Adrenal gland (tissue), 5 donors: ENCODE measurements around the gene SYTL3.

Experiments
- POLR2A ChIP-seq, 2 donors: fragments of 450-650 bp; IDR thresholded peaks; one replicate each; pipeline ENCODE4 v1.6.1; 2017; ENCODE audit warnings: antibody characterized with exemption in 2 of 2, mild to moderate bottlenecking in 2 of 2, moderate library complexity in 1 of 2
- TF ChIP-seq, protein P1 (sequence below), 6 experiments: fragments of 450-650 bp in 4 of 6; fragments of 200-600 bp in 2 of 6; sonication (generic) in 1 of 6; IDR thresholded peaks; 1 replicate in 5 of 6; 2 replicates in 1 of 6; pipeline versions ENCODE4 v1.5.1 to v1.8.0; 2016 to 2021; ENCODE audit warnings: antibody characterized with exemption in 6 of 6, mild to moderate bottlenecking in 2 of 6, moderate library complexity in 1 of 6
- donor health status: DM: no; HTN: no; CAD: no.

DNA sequence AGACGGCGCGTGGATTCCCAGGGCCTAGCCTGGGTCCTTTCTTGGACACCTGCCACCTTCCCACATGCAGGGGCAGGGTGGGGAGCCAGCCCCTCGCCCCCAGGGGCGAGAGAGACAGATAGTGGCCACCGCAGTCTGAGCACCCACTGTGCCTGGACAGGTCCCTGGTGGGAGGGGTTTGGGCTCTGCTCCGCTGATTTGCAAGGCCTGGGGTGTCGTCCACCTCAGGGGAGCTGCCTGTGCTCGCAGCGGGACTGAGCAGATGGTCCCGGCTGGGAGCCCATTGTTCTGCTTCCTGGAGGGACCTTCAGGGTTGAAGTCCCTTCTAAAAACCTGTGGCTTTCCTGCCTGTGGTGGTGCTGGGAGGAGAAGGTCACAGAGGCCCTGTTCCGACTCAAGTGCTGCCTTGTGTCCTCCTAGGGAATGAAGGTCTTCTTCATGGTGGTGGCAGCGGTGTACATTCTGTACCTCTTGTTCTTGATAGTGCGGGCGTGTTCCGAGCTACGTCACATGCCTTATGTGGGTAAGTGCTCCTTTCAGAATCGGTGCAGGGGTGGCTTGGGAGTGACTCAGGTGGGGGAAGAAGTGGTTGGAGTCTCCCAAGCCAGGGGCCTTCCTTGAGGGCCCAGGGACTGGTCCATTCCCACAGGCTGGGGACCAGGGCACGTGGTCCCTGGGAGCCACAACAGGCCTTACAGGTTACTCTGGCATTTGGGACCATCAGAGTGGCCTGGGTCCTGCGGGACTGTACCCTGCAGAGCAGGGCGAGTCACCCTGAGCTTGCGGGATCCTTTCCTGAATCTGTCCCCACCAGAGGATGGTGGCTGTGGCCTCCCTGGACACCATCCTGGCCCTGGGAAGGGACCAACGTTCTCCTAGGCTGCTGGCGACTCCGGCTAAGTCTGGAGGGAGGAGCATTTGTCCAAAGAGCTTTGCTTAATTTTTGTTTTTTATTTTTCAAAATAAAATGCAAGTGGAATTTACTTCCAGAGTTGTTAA, 24.9 kb upstream of the SYTL3 start:
- TF ChIP-seq, protein P1, sequence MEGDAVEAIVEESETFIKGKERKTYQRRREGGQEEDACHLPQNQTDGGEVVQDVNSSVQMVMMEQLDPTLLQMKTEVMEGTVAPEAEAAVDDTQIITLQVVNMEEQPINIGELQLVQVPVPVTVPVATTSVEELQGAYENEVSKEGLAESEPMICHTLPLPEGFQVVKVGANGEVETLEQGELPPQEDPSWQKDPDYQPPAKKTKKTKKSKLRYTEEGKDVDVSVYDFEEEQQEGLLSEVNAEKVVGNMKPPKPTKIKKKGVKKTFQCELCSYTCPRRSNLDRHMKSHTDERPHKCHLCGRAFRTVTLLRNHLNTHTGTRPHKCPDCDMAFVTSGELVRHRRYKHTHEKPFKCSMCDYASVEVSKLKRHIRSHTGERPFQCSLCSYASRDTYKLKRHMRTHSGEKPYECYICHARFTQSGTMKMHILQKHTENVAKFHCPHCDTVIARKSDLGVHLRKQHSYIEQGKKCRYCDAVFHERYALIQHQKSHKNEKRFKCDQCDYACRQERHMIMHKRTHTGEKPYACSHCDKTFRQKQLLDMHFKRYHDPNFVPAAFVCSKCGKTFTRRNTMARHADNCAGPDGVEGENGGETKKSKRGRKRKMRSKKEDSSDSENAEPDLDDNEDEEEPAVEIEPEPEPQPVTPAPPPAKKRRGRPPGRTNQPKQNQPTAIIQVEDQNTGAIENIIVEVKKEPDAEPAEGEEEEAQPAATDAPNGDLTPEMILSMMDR (IDR thresholded peaks at IDR 0.05), result no peak
- no peak for TF ChIP-seq POLR2A (IDR thresholded peaks at IDR 0.05)
